H1 (cell line): Measurements from ENCODE around the gene SEC24A. TPM values are rescaled to one million over a fixed set of nuclear protein-coding genes. Genes with fewer than 3 reads are reported as not detected.

Experiments used
- GTF2F1 ChIP-seq: IDR thresholded peaks from 2 replicates; pipeline ENCODE4 v1.6.1; 2012; ENCODE audit warnings: low read depth, low read length, improper control_type of control experiment, borderline replicate concordance
- polyA plus RNA-seq, 7 experiments: library from polyadenylated mRNA; depleted of rRNA in 3 of 7; stranded (reverse) in 5 of 7; unstranded in 2 of 7; fragments of >200 nt in 5 of 7; fragments of 200-250 nt in 2 of 7; gene quantifications; 1 replicate in 5 of 7; 2 replicates in 1 of 7; 4 replicates in 1 of 7; pipeline versions ENCODE4 v1.2.1 to v1.2.3, GENCODE V29; 2011 to 2013; ENCODE audit warnings: missing spikeins in 2 of 7, mixed read lengths in 2 of 7
- total RNA-seq: library from RNA; stranded (reverse); fragmentation: NEBNext Ultra II Directional; extraction: Animal tissue kit (Norgen Biotek cat#: 25700); gene quantifications from 2 replicates; pipeline ENCODE4 v1.2.1, GENCODE V29; 2021

The SEC24A gene
- total and polyA plus RNA-seq, 2 of the 8 experiments (the other 6 are each of a cell fraction or from before 2014, with no cell fraction given) = 18.8 to 33.7 TPM

DNA sequence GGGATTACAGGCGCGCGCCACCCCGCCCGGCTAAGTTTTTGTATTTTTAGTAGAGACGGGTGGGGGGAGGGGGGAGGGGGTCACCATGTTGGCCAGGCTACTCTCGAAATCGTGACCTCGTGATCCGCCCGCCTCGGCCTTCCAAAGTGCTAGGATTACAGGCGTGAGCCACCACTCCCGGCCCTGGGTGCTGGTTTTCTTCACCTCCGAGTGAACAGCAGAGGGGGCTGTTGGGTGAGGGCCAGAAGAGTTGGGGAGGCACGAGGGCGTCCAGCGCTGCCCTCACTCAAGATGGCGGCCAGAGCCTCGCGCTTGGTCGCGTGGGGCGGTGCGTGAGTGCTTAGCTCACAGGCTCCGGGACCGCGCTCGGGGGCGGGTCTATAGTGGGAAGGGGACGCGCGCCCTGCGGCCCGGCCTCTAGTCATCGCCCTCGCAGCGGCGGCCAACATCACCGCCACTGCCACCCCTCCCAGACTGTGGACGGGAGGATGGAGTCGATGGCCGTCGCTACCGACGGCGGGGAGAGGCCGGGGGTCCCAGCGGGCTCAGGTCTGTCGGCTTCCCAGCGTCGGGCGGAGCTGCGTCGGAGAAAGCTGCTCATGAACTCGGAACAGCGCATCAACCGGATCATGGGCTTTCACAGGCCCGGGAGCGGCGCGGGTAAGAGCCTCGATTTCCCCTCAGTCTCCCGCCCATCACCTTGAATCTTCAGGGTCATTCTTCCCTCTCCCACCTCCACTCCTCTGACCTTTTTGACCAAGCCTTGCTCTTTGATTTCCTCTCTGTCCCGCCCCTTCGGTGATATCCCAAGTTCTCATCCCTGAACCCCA, 89.8 kb downstream of the SEC24A start, which contains the start of gene CAMLG (continued):
- peak; percentile 52; the same call in 1 of the 2 replicates for TF ChIP-seq GTF2F1
- TF ChIP-seq, all 59 proteins: peak for 28
